Glomerular visceral epithelial cell (primary cell): ENCODE measurements around the gene KCNK1.
"Not testable (repeated sequence)": the region's sequence is repeated elsewhere in the genome, so short reads cannot be mapped to it uniquely, and the experiment has no call there.

Experiments used
- DNase-seq: peaks from one replicate; pipeline ENCODE4 v3.0.0-alpha.2; 2016; ENCODE audit errors: extremely low spot score

KCNK1 gene

GRCh38 chr1:233667741-233668140, 53.8 kb downstream of the KCNK1 start:
- DNase-seq: no peak

- DNase-seq: no peak
Measured at GRCh38 chr1:233668146-233668724, 54.3 kb downstream of the KCNK1 start.

GRCh38 chr1:233668725-233669294, 54.9 kb downstream of the KCNK1 start:
- DNase-seq: peak; percentile 14

GRCh38 chr1:233670363-233670762, 56.5 kb downstream of the KCNK1 start:
- DNase-seq: not testable (repeated sequence)

GRCh38 chr1:233671286-233671685, 57.4 kb downstream of the KCNK1 start:
- DNase-seq: no peak

- no peak for DNase-seq
Measured at GRCh38 chr1:233672732-233673131, 58.8 kb downstream of the KCNK1 start.

GRCh38 chr1:233673261-233673946, 59.5 kb downstream of the KCNK1 start:
- DNase-seq: no peak

- DNase-seq: no peak
Measured at GRCh38 chr1:233673947-233674431, 60.1 kb downstream of the KCNK1 start.

- DNase-seq: no peak
Measured at GRCh38 chr1:233675446-233675845, 61.5 kb downstream of the KCNK1 start.

GRCh38 chr1:233675893-233676292, 62.0 kb downstream of the KCNK1 start:
- DNase-seq: no peak

- no peak for DNase-seq
Measured at GRCh38 chr1:233677690-233678354, 63.9 kb downstream of the KCNK1 start.

GRCh38 chr1:233679030-233679429, 65.1 kb downstream of the KCNK1 start:
- DNase-seq: no peak

- DNase-seq: no peak
Measured at GRCh38 chr1:233679591-233680373, 65.9 kb downstream of the KCNK1 start.

GRCh38 chr1:233681285-233681684, 67.4 kb downstream of the KCNK1 start:
- DNase-seq: no peak

GRCh38 chr1:233686653-233687052, 72.7 kb downstream of the KCNK1 start:
- DNase-seq: not testable (repeated sequence)

- DNase-seq: no peak
Measured at GRCh38 chr1:233689017-233689747, 75.3 kb downstream of the KCNK1 start.

GRCh38 chr1:233689748-233690254, 75.9 kb downstream of the KCNK1 start:
- DNase-seq: no peak

GRCh38 chr1:233695901-233696300, 82.0 kb downstream of the KCNK1 start:
- DNase-seq: no peak

- DNase-seq: no peak
Measured at GRCh38 chr1:233700338-233700737, 86.4 kb downstream of the KCNK1 start.

GRCh38 chr1:233704170-233704897, 90.4 kb downstream of the KCNK1 start:
- DNase-seq: no peak
